Neutrophil (primary cell): ENCODE measurements around the gene ME3.

ENCODE experiments used
- H3K27ac ChIP-seq: fragments of 200-600 bp; sonication (generic); 2 replicates; pipeline ENCODE4 v1.5.1; 2016; ENCODE audit warnings: mild to moderate bottlenecking, moderate library complexity
- H3K27me3 ChIP-seq: fragments of 200-600 bp; sonication (generic); 2 replicates; pipeline ENCODE4 v1.6.0; 2016; ENCODE audit warnings: mild to moderate bottlenecking
- H3K36me3 ChIP-seq: fragments of 200-600 bp; sonication (generic); 2 replicates; pipeline ENCODE4 v1.5.1; 2017
- H3K4me1 ChIP-seq, 2 experiments: fragments of 200-600 bp in 1 of 2; sonication (generic) in 1 of 2; 1 replicate in 1 of 2; 2 replicates in 1 of 2; pipeline versions ENCODE4 v1.5.1 to v1.6.1; 2013 to 2016; ENCODE audit warnings: low read depth in 1 of 2, low read length in 1 of 2, mild to moderate bottlenecking in 1 of 2, moderate library complexity in 1 of 2; ENCODE audit not compliant: control insufficient read depth in 1 of 2, insufficient read depth in 1 of 2
- H3K4me3 ChIP-seq, 2 experiments: fragments of 200-600 bp in 1 of 2; sonication (generic) in 1 of 2; 1 replicate in 1 of 2; 2 replicates in 1 of 2; pipeline ENCODE4 v1.5.1; 2013 to 2016; ENCODE audit warnings: low read depth in 1 of 2, low read length in 1 of 2, mild to moderate bottlenecking in 1 of 2, moderate library complexity in 1 of 2
- H3K9me3 ChIP-seq: fragments of 200-600 bp; sonication (generic); 2 replicates; pipeline ENCODE4 v1.5.1; 2016
- TF ChIP-seq, protein P1 (sequence below): fragments of 200-600 bp; sonication (generic); IDR thresholded peaks from 2 replicates; pipeline ENCODE4 v1.5.1; 2016; ENCODE audit warnings: antibody characterized with exemption

Gene ME3

GRCh38 chr11:86463955-86464354 lies 208.5 kb downstream of the ME3 start:
- no peak overlapping the region for H3K4me3 ChIP-seq
- H3K27ac ChIP-seq = no peak overlapping the region
- H3K9me3 ChIP-seq = no peaks in the 10 kb centered on the region
- no peaks in the 10 kb centered on the region for H3K27me3 ChIP-seq
- no peaks in the 10 kb centered on the region for H3K4me1 ChIP-seq
- no peaks in the 10 kb centered on the region for H3K36me3 ChIP-seq
- TF ChIP-seq, protein P1, sequence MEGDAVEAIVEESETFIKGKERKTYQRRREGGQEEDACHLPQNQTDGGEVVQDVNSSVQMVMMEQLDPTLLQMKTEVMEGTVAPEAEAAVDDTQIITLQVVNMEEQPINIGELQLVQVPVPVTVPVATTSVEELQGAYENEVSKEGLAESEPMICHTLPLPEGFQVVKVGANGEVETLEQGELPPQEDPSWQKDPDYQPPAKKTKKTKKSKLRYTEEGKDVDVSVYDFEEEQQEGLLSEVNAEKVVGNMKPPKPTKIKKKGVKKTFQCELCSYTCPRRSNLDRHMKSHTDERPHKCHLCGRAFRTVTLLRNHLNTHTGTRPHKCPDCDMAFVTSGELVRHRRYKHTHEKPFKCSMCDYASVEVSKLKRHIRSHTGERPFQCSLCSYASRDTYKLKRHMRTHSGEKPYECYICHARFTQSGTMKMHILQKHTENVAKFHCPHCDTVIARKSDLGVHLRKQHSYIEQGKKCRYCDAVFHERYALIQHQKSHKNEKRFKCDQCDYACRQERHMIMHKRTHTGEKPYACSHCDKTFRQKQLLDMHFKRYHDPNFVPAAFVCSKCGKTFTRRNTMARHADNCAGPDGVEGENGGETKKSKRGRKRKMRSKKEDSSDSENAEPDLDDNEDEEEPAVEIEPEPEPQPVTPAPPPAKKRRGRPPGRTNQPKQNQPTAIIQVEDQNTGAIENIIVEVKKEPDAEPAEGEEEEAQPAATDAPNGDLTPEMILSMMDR = no peak

GRCh38 chr11:86463120-86463519 lies 209.3 kb downstream of the ME3 start:
- Histone ChIP-seq H3K9me3 (no peaks in the 10 kb centered on the region), H3K4me3 (no peak overlapping the region), H3K36me3 (no peaks in the 10 kb centered on the region), H3K27ac (no peak overlapping the region), H3K27me3 (no peaks in the 10 kb centered on the region), H3K4me1 (no peaks in the 10 kb centered on the region)
- TF ChIP-seq, protein P1 = no peak

DNA sequence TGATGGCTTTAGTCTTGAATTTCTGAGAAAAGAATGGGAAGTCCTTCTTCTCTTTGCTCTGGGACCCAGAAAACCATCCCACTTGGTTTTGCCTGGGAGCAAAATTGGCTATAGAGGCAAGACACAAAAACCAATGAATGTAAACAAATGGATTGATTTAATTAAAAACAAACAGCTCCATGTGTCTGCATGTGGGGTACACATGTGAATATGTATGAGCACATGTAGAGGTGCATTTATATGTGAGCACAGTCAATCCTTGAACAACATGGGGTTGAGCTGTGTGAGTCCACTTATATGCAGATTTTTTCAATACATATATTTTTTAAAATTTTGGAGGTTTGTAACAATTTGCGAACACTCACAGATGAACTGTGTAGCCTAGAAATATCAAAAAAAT lies 210.5 kb downstream of the ME3 start:
- Histone ChIP-seq H3K27me3 (no peaks in the 10 kb centered on the region), H3K9me3 (no peaks in the 10 kb centered on the region), H3K4me3 (no peak overlapping the region), H3K4me1 (no peaks in the 10 kb centered on the region), H3K27ac (no peak overlapping the region), H3K36me3 (no peaks in the 10 kb centered on the region)
- TF ChIP-seq, protein P1 = no peak

DNA sequence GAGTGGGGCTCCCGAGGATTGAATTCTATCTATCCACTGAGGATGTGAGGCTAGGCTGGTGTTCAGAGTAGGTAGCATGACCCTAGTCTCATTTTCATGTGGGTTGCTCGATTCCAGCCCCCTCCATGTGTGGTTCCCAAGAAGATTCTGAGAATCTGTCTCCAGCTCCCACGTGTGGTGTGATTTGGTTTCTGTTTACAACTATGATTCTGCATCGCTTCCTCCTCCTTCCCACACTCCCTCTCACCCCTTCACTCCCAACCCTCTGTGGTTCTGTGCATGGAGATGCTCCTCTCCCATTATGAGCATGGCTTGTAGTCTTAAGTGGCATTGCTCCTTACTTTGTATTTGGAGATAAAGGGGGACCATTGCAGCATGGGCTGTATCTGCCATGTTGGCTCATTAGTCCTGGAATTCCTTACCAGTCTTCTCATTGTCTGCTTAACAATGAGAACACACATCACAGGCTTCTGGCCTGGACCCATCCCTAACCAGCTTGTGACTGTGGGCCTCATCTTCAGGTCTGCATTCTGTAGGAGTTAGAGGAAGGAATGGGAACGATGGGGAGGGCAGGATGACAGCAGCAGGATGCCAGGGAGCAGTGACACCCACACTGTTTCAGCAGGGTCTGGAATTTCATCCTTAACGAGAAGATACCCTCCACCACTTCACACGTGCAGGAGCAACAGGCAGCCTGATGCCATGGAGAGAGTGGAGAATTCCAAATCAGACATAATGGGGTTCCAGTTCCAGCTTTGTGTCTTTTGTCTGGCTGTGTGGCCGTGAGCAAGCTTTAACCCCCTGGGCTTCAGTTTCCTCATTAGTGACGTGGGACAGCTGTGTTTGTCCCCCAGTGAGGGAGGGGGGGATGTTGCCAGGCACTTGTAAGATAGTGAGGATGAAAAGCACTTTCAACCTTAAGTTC lies 211.7 kb downstream of the ME3 start:
- Histone ChIP-seq H3K9me3 (no peaks in the 10 kb centered on the region), H3K4me3 (no peak overlapping the region), H3K36me3 (no peaks in the 10 kb centered on the region), H3K27ac (no peak overlapping the region), H3K27me3 (no peaks in the 10 kb centered on the region), H3K4me1 (no peaks in the 10 kb centered on the region)
- TF ChIP-seq, protein P1 = no peak

DNA sequence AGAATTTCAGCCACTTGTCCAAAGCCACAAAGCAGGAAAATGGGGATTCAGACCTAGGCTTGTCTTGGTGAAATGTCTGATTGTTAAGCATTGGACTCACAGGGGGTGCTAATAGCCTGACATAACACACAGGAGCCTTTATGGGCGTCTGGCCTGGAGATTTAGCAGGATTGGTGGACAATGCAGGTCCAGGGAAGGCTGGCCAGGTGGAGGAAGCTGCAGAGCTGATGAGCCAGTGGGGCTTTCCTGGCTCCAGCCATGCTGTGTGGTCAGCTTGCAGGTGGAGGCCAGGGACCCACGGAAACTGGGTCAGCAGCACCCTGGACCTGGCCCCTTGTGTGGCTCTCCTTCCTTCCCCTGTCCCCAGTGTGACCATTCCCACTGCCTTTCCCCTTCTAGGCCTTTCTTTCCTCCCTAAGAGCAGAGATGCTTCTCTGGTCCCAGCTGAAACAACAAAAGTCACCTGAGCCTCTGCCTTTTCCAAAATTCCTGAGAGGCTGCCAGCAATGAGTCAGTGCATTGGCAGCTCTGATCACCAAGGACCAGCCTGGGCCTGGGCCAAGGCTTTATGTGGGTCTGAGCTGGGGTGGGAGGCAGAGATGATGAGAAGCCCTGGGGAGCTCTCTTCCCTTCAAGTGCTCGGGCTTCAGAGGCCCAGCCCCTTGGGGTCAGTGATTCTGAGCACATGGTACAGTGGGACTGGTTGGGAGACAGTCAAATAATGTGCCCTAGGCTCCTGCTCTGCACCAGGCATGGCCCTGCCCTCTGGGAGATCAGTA lies 212.5 kb downstream of the ME3 start:
- Histone ChIP-seq H3K4me1 (no peaks in the 10 kb centered on the region), H3K9me3 (no peaks in the 10 kb centered on the region), H3K27me3 (no peaks in the 10 kb centered on the region), H3K4me3 (no peak overlapping the region), H3K36me3 (no peaks in the 10 kb centered on the region), H3K27ac (no peak overlapping the region)
- TF ChIP-seq, protein P1 = no peak
